GM12892 (cell line): ENCODE data around the gene GRXCR2.

Experiments
- POLR2AphosphoS5 ChIP-seq: IDR thresholded peaks from 2 replicates; pipeline ENCODE4 v1.6.1; 2011; ENCODE audit warnings: low read depth, low read length, control low read depth
- TAF1 ChIP-seq: IDR thresholded peaks from 2 replicates; pipeline ENCODE4 v1.6.1; 2011; ENCODE audit warnings: low read depth, mild to moderate bottlenecking, control low read depth, low read length, borderline replicate concordance

DNA sequence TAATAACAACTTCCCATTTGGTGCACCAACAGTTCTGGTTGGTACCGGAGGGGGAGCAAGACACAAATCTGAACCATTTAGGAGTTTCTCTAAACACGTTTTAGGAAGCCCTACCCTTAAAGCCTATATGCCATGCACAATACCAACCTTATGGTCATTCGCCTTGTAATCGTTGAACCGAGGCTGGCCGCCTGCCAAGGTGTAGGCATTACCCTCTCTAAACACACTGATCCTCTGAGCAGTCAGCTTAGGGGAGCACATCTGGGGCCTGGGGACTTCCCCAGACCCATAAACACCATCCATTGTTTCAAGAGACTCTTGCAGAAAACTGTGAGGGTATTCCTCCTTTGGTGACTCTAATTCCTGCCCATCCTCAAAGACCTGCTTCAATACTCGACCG, 328 bp downstream of the GRXCR2 start:
- TF ChIP-seq POLR2AphosphoS5 = no peak
- TF ChIP-seq TAF1 = no peak
